Right lung (tissue), 5 donors: ENCODE data around the gene MRPL20. TPM values are rescaled to one million over a fixed set of nuclear protein-coding genes. Genes with fewer than 3 reads are reported as not detected.

Source experiments
- polyA plus RNA-seq, 5 donors: library from polyadenylated mRNA; unstranded; fragments of 120-200 nt; gene quantifications; one replicate each; pipeline versions ENCODE4 v1.2.1 to v1.2.3, GENCODE V29; 2013; ENCODE audit warnings: inconsistent platforms in 1 of 5, low replicate concordance in 1 of 5; ENCODE audit not compliant: insufficient read length in 5 of 5, insufficient read depth in 1 of 5

MRPL20 gene
- polyA plus RNA-seq, 5 donors, result 88.3 to 150 (median 104) TPM

Other genes with a start within 250 kb of the MRPL20 start
- 1 to 10 TPM in 4 of 5 donors, under 1 TPM in 1; 0.47 to 2.9 (median 1.7) TPM for gene TTLL10, start 233.4 kb downstream of the MRPL20 start, polyA plus RNA-seq
- 1 to 10 TPM in 1 of 5 donors, under 1 TPM in 4; 0.28 to 1.4 (median 0.93) TPM for gene TNFRSF18, start 200.7 kb downstream of the MRPL20 start, polyA plus RNA-seq
- gene TNFRSF4, start 193.1 kb downstream of the MRPL20 start, polyA plus RNA-seq, result 1 to 10 TPM; 2.0 to 5.8 (median 4.1) TPM
- 100 to 1,000 TPM in 2 of 5 donors, 10 to 100 TPM in 3; 75.3 to 125 (median 89.3) TPM for gene SDF4, start 175.3 kb downstream of the MRPL20 start, polyA plus RNA-seq
- gene B3GALT6, start 175.1 kb downstream of the MRPL20 start, polyA plus RNA-seq, result 10 to 100 TPM; 13.1 to 25.0 (median 14.8) TPM
- gene C1QTNF12, start 160.6 kb downstream of the MRPL20 start, polyA plus RNA-seq, result 1 to 10 TPM in 1 of 5 donors, under 1 TPM in 4; 0.41 to 1.7 (median 0.58) TPM
- gene UBE2J2, start 133.4 kb downstream of the MRPL20 start, polyA plus RNA-seq, result 10 to 100 TPM; 40.4 to 69.2 (median 49.8) TPM
- 10 to 100 TPM in 1 of 5 donors, 1 to 10 TPM in 4; 3.7 to 11.2 (median 8.6) TPM for gene SCNN1D, start 126.9 kb downstream of the MRPL20 start, polyA plus RNA-seq
- 10 to 100 TPM; 26.3 to 61.2 (median 38.8) TPM for gene ACAP3, start 99.4 kb downstream of the MRPL20 start, polyA plus RNA-seq
- 10 to 100 TPM in 1 of 5 donors, 1 to 10 TPM in 4; 4.6 to 12.3 (median 6.4) TPM for gene PUSL1, start 98.7 kb downstream of the MRPL20 start, polyA plus RNA-seq
- 100 to 1,000 TPM; 102 to 144 (median 126) TPM for gene INTS11, start 82.6 kb downstream of the MRPL20 start, polyA plus RNA-seq
- 10 to 100 TPM in 4 of 5 donors, 1 to 10 TPM in 1; 9.4 to 22.0 (median 12.4) TPM for gene CPTP, start 82.5 kb downstream of the MRPL20 start, polyA plus RNA-seq
- gene TAS1R3, start 76.0 kb downstream of the MRPL20 start, polyA plus RNA-seq, result under 1 TPM; 0.24 to 0.88 (median 0.49) TPM
- gene DVL1, start 57.9 kb downstream of the MRPL20 start, polyA plus RNA-seq, result 10 to 100 TPM; 19.5 to 51.3 (median 29.9) TPM
- gene MXRA8, start 48.7 kb downstream of the MRPL20 start, polyA plus RNA-seq, result 100 to 1,000 TPM; 108 to 164 (median 155) TPM
- gene AURKAIP1, start 32.1 kb downstream of the MRPL20 start, polyA plus RNA-seq, result 10 to 100 TPM; 36.5 to 88.5 (median 46.3) TPM
- gene CCNL2, start 8.0 kb downstream of the MRPL20 start, polyA plus RNA-seq, result 100 to 1,000 TPM; 256 to 387 (median 327) TPM
- 10 to 100 TPM; 22.2 to 46.8 (median 35.6) TPM for gene ANKRD65, start 14.0 kb upstream of the MRPL20 start, polyA plus RNA-seq
- 100 to 1,000 TPM in 1 of 5 donors, 10 to 100 TPM in 4; 39.8 to 147 (median 63.9) TPM for gene VWA1, start 28.4 kb upstream of the MRPL20 start, polyA plus RNA-seq
- 1 to 10 TPM; 2.1 to 4.0 (median 3.3) TPM for gene ATAD3C, start 42.4 kb upstream of the MRPL20 start, polyA plus RNA-seq
- gene ATAD3B, start 64.5 kb upstream of the MRPL20 start, polyA plus RNA-seq, result 10 to 100 TPM; 13.1 to 23.5 (median 14.8) TPM
- gene ATAD3A, start 104.9 kb upstream of the MRPL20 start, polyA plus RNA-seq, result 10 to 100 TPM; 13.8 to 31.6 (median 18.3) TPM
- 1 to 10 TPM; 3.8 to 8.1 (median 4.5) TPM for gene TMEM240, start 133.3 kb upstream of the MRPL20 start, polyA plus RNA-seq
- gene SSU72, start 167.6 kb upstream of the MRPL20 start, polyA plus RNA-seq, result 10 to 100 TPM; 61.9 to 99.7 (median 71.7) TPM
- 1 to 10 TPM; 1.5 to 3.9 (median 1.7) TPM for gene FNDC10, start 192.8 kb upstream of the MRPL20 start, polyA plus RNA-seq
- gene MIB2, start 208.2 kb upstream of the MRPL20 start, polyA plus RNA-seq, result 100 to 1,000 TPM in 1 of 5 donors, 10 to 100 TPM in 4; 33.2 to 126 (median 58.6) TPM
- gene MMP23B, start 224.9 kb upstream of the MRPL20 start, polyA plus RNA-seq, result 100 to 1,000 TPM in 1 of 5 donors, 10 to 100 TPM in 4; 28.4 to 125 (median 60.5) TPM